Pancreas (tissue), 10 donors: Measurements from ENCODE around the gene ITPRIPL1. TPM values are rescaled to one million over a fixed set of nuclear protein-coding genes. Genes with fewer than 3 reads are reported as not detected.

ENCODE experiments used
- ATAC-seq, 4 donors: fragments of 200-7000 bp; cut with Tn5 transposase; one replicate each; pipeline versions ENCODE4 v1.8.0 to v1.9.1; 2020; ENCODE audit warnings: mild to moderate bottlenecking in 4 of 4, moderate library complexity in 4 of 4
- DNase-seq, 6 donors: peaks; one replicate each; pipeline ENCODE4 v3.0.0-alpha.2; 2020
- FAIRE-seq: peaks from 2 replicates; lab custom pipeline; 2012; peaks lifted over from hg19 to GRCh38; lab: Jason Lieb, UNC
- H3K27ac ChIP-seq, 4 donors: fragments of 200-600 bp; sonication (generic); 1 replicate in 3 of 4; 2 replicates in 1 of 4; pipeline versions ENCODE4 v1.5.0 to v1.8.0; 2020
- H3K27me3 ChIP-seq, 4 donors: fragments of 200-600 bp; one replicate each; pipeline ENCODE4 v1.8.0; 2021
- H3K36me3 ChIP-seq, 3 donors: fragments of 200-600 bp; sonication (generic) in 1 of 3; one replicate each; pipeline versions ENCODE4 v1.5.0 to v1.8.0; 2020 to 2021
- H3K4me1 ChIP-seq, 3 donors: fragments of 200-600 bp; one replicate each; pipeline ENCODE4 v1.8.0; 2021
- H3K4me3 ChIP-seq, 4 donors: fragments of 200-600 bp; sonication (generic) in 2 of 4; one replicate each; pipeline versions ENCODE4 v1.5.0 to v1.8.0; 2020 to 2021
- H3K9me3 ChIP-seq, 4 donors: fragments of 200-600 bp; one replicate each; pipeline ENCODE4 v1.8.0; 2021
- WGBS, 2 donors: extraction: QIAGEN DNeasy Blood & Tissue Kit; methylation state at CpG; one replicate each; pipeline ENCODE4 v1.1.7; 2013; 5-methylcytosine and 5-hydroxymethylcytosine counted together
- intact Hi-C, 3 donors: fragments of 100-400 bp; cut with DNase I; formaldehyde crosslinking; loops; one replicate each; pipeline versions ENCODE4 v1.11.1 to v1.14.2; 2022
- polyA plus RNA-seq, 2 donors: library from polyadenylated mRNA; stranded (reverse); fragments of 200-250 nt; gene quantifications; one replicate each; pipeline ENCODE4 v1.2.3, GENCODE V29; 2013
- total RNA-seq, 6 donors: library from RNA; stranded (reverse); fragmentation: NEBNext Ultra II Directional in 4 of 6; extraction: Animal tissue kit (Norgen Biotek cat#: 25700) in 4 of 6; gene quantifications; one replicate each; pipeline versions ENCODE4 v1.2.1 to v1.2.4, GENCODE V29; 2021 to 2023
- TF ChIP-seq, protein P1 (sequence below), 4 donors: fragments of 200-600 bp; sonication (generic) in 3 of 4; IDR thresholded peaks; one replicate each; pipeline versions ENCODE4 v1.5.0 to v1.8.0; 2021; ENCODE audit warnings: antibody characterized with exemption in 4 of 4
- donor health status: healthy with polysubstance abuse.
- donor health status: DM: no; HTN: no; CAD: no; lungs with moderate emphysema.
- donor health status: DM: no; HTN: no; CAD: no.
- donor health status: control.
- donor health status: control.
- donor health status: Bipolar disorder and iron deficiency.
- donor health status: DM: yes; HTN: yes; CAD: no.
- donor health status: DM: no; HTN: no; CAD: no.
- donor health status: DM: no; HTN: no; CAD: no.
- donor health status: DM: yes; HTN: yes; CAD: no.

Gene ITPRIPL1
- total and polyA plus RNA-seq, 8 donors = 0.38 to 1.4 (median 0.54) TPM

DNA sequence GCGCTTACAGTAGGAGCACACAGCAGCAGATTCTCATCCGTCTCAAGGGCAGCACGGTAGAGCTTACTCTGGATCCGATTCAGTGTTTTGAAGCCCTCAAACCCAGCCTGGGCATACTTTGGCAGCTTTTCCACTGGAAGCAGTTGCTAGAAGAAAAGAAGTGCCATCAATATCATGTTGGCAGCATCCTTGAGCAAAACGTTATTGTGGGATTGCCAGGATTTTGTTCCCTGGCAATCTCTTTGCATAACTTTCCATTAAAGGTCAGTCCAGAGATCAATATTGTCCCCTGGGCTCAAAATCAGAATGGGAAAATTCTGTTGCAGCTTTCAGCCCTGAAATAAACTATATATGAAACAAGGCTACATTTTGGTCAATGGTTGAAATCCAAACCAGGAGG, 28.2 kb upstream of the ITPRIPL1 start:
- Histone ChIP-seq H3K4me3 (no peak overlapping the region), H3K27ac (no peak overlapping the region), H3K36me3 (peaks cover 23 to 99% (median 55%) of the 10 kb centered on the region in 3 donors), H3K27me3 (no peaks in the 10 kb centered on the region), H3K9me3 (no peaks in the 10 kb centered on the region), H3K4me1 (no peaks in the 10 kb centered on the region)
- FAIRE-seq = no peak
- TF ChIP-seq, protein P1, sequence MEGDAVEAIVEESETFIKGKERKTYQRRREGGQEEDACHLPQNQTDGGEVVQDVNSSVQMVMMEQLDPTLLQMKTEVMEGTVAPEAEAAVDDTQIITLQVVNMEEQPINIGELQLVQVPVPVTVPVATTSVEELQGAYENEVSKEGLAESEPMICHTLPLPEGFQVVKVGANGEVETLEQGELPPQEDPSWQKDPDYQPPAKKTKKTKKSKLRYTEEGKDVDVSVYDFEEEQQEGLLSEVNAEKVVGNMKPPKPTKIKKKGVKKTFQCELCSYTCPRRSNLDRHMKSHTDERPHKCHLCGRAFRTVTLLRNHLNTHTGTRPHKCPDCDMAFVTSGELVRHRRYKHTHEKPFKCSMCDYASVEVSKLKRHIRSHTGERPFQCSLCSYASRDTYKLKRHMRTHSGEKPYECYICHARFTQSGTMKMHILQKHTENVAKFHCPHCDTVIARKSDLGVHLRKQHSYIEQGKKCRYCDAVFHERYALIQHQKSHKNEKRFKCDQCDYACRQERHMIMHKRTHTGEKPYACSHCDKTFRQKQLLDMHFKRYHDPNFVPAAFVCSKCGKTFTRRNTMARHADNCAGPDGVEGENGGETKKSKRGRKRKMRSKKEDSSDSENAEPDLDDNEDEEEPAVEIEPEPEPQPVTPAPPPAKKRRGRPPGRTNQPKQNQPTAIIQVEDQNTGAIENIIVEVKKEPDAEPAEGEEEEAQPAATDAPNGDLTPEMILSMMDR (IDR thresholded peaks at IDR 0.05) = no peak
- WGBS, 2 donors = 77 to 78% methylated on average over 5 of the region's 5 CpGs
- intact Hi-C loops = no loop called here
- DNase-seq = no peak
- ATAC-seq = no peak

DNA sequence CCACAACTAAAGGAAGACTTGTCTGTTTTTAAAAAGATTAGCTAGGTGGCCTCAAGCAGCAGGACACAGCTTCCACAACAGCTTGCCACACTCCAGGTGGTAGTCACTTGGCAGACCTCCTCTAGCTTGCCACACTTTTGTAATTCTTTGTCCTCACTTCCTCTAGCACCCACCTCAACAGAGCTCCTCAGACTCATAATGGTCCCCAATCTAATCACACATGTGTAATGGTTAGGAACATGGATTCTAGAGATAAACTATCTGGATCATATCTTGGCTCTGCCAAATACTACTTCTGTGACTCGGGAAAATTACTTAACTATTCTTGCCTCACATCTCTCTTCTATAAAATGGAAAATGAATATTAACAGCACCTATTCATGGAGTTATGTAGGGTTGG, 23.3 kb upstream of the ITPRIPL1 start:
- H3K4me1 ChIP-seq = peaks cover 3 to 15% (median 7%) of the 10 kb centered on the region in 3 donors
- 59 to 61% methylated on average over 1 of the region's 1 CpG for WGBS, 2 donors
- DNase-seq (no peak), ATAC-seq (no peak), FAIRE-seq (no peak)
- TF ChIP-seq, protein P1 (IDR thresholded peaks at IDR 0.05) = no peak
- no peak overlapping the region for H3K4me3 ChIP-seq
- peaks cover 20 to 66% (median 46%) of the 10 kb centered on the region in 3 donors for H3K36me3 ChIP-seq
- intact Hi-C loops = no loop called here
- no peak overlapping the region for H3K27ac ChIP-seq
- no peaks in the 10 kb centered on the region for H3K27me3 ChIP-seq
- H3K9me3 ChIP-seq = no peaks in the 10 kb centered on the region

DNA sequence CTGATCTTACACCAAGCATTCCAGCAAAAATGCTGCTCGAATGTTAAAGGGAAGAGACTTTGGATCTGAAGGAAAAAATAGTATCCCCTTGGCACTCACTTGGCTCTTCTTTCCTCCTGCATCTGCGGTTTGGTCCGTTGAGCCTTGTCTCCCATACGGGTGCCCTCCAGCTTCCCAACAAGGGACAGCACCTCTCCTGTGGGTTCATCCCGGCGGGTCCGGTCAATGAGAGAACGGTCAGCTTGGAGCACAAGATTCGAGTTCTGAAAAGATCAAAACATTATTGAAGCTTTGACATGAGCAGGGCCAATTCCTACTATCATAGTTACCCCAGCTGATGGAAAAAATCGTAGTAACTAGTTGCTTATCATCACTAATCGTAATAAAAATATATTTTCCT, 20.5 kb upstream of the ITPRIPL1 start:
- FAIRE-seq (no peak), DNase-seq (no peak), ATAC-seq (no peak)
- peak overlapping the region in 3 of 4 donors; percentile 74 to 91 (median 80) for H3K4me3 ChIP-seq
- intact Hi-C loops = no loop called here
- WGBS, 2 donors = 53 to 54% methylated on average over 11 of the region's 11 CpGs
- TF ChIP-seq, protein P1 (IDR thresholded peaks at IDR 0.05) = no peak
- no peak overlapping the region for H3K27ac ChIP-seq
- peaks cover 3 to 15% (median 7%) of the 10 kb centered on the region in 3 donors for H3K4me1 ChIP-seq
- peaks cover 11 to 38% (median 19%) of the 10 kb centered on the region in 3 donors for H3K36me3 ChIP-seq
- no peaks in the 10 kb centered on the region for H3K9me3 ChIP-seq
- H3K27me3 ChIP-seq = no peaks in the 10 kb centered on the region

DNA sequence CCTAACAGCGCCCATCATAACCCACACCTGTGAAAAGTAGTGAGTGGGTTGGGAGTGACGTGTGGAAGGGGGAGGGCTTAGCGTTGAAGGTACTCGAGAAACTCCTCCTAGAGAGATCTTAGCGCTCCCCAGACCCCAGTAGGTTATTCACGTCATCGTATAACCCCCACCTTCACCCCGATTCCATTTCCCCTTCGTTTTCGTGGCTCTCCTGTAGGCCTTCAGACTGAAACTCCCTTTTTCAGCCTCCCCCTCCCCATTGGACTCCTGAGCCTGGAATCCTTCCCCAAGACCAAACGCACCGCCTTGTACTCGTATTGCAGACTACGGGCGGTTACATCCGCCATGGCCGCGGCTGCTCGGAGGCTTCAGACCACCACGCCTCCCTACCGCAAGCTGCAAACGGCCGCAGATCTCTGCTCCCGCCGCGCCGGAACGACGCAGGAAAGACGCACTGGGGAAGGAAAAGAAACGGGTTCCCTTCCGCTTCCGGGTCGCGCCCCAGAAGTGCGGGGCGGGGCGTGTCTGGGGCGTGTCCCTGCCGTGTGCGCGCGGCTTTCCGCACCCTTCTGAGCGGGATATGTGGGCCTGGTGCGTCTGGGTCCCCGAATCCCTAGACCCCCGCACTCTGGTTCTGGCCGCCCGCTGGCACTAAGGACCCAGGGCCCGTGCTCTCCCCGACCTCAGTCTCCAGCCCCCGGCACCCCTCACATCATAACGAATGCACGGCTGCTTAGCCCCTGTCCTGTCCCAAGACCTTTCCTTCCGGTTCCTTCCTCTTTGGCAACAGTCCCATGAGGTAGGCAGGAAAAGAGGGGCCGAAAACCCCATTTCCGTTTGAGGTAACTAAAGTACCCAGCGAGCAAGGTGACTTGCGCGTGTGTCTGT, 19.8 kb upstream of the ITPRIPL1 start, which contains the start of gene SNRNP200:
Gene SNRNP200 (minus strand): TSS at position 456 of the 888 bp plus-strand sequence. CDS start 109 bp downstream, at position 347.
- peak within 1 kb of the TSS; percentile 74 to 91 (median 78) for H3K4me3 ChIP-seq
- peaks cover 6 to 31% (median 18%) of the 10 kb centered on the region in 3 donors for H3K36me3 ChIP-seq
- no peaks in the 10 kb centered on the region for H3K9me3 ChIP-seq
- ATAC-seq = peak; percentile 100
- FAIRE-seq = no peak
- no peaks in the 10 kb centered on the region for H3K27me3 ChIP-seq
- H3K4me1 ChIP-seq = peaks cover 3 to 15% (median 7%) of the 10 kb centered on the region in 3 donors
- WGBS, 2 donors = 1% methylated on average over 60 to 61 of the region's 61 CpGs
- TF ChIP-seq, protein P1 (IDR thresholded peaks at IDR 0.05) = no peak
- DNase-seq = peak; percentile 81 to 92 (median 84)
- intact Hi-C loops = no loop called here
- H3K27ac ChIP-seq = peak within 1 kb of the TSS; percentile 55 to 74 (median 70)
